Measurements from ENCODE around the gene HEBP2.

The HEBP2 gene

GRCh38 chr6:138454981-138455706, 51.1 kb downstream of the HEBP2 start:
- H3K9ac ChIP-seq (ENCODE audit: low read length), result no peak overlapping the region
- no peaks in the 10 kb centered on the region for H3K27me3 ChIP-seq (ENCODE audit: control insufficient read depth, insufficient read depth, low read length)
- H3K27ac ChIP-seq (ENCODE audit: low read depth, low read length), result no peak overlapping the region
- no peaks in the 10 kb centered on the region for H3K4me1 ChIP-seq (ENCODE audit: control insufficient read depth, insufficient read depth, low read length)
- H3K4me3 ChIP-seq (ENCODE audit: low read length), result no peak overlapping the region
- H3K36me3 ChIP-seq (ENCODE audit: control insufficient read depth, insufficient read depth, low read length), result no peaks in the 10 kb centered on the region

- Histone ChIP-seq H3K9ac (ENCODE audit: low read length) (no peak overlapping the region), H3K4me1 (ENCODE audit: control insufficient read depth, insufficient read depth, low read length) (no peaks in the 10 kb centered on the region), H3K36me3 (ENCODE audit: control insufficient read depth, insufficient read depth, low read length) (no peaks in the 10 kb centered on the region), H3K27me3 (ENCODE audit: control insufficient read depth, insufficient read depth, low read length) (no peaks in the 10 kb centered on the region), H3K4me3 (ENCODE audit: low read length) (no peak overlapping the region), H3K27ac (ENCODE audit: low read depth, low read length) (no peak overlapping the region)
Measured at GRCh38 chr6:138455746-138456400, 51.9 kb downstream of the HEBP2 start.

- H3K9ac ChIP-seq (ENCODE audit: low read length), result no peak overlapping the region
- H3K27me3 ChIP-seq (ENCODE audit: control insufficient read depth, insufficient read depth, low read length), result no peaks in the 10 kb centered on the region
- H3K4me3 ChIP-seq (ENCODE audit: low read length), result no peak overlapping the region
- no peaks in the 10 kb centered on the region for H3K4me1 ChIP-seq (ENCODE audit: control insufficient read depth, insufficient read depth, low read length)
- no peaks in the 10 kb centered on the region for H3K36me3 ChIP-seq (ENCODE audit: control insufficient read depth, insufficient read depth, low read length)
- H3K27ac ChIP-seq (ENCODE audit: low read depth, low read length), result no peak overlapping the region
Measured at GRCh38 chr6:138456401-138456790, 52.4 kb downstream of the HEBP2 start.

GRCh38 chr6:138461647-138462046, 57.6 kb downstream of the HEBP2 start:
- Histone ChIP-seq H3K27me3 (ENCODE audit: control insufficient read depth, insufficient read depth, low read length) (no peaks in the 10 kb centered on the region), H3K9ac (ENCODE audit: low read length) (no peak overlapping the region), H3K27ac (ENCODE audit: low read depth, low read length) (no peak overlapping the region), H3K4me3 (ENCODE audit: low read length) (no peak overlapping the region), H3K4me1 (ENCODE audit: control insufficient read depth, insufficient read depth, low read length) (no peaks in the 10 kb centered on the region), H3K36me3 (ENCODE audit: control insufficient read depth, insufficient read depth, low read length) (peaks cover 2% of the 10 kb centered on the region)

- no peak overlapping the region for H3K9ac ChIP-seq (ENCODE audit: low read length)
- H3K27me3 ChIP-seq (ENCODE audit: control insufficient read depth, insufficient read depth, low read length), result no peaks in the 10 kb centered on the region
- no peak overlapping the region for H3K27ac ChIP-seq (ENCODE audit: low read depth, low read length)
- H3K4me1 ChIP-seq (ENCODE audit: control insufficient read depth, insufficient read depth, low read length), result no peaks in the 10 kb centered on the region
- H3K4me3 ChIP-seq (ENCODE audit: low read length), result no peak overlapping the region
- H3K36me3 ChIP-seq (ENCODE audit: control insufficient read depth, insufficient read depth, low read length), result peaks cover 2% of the 10 kb centered on the region
Measured at GRCh38 chr6:138464085-138464484, 60.1 kb downstream of the HEBP2 start.

- H3K4me1 ChIP-seq (ENCODE audit: control insufficient read depth, insufficient read depth, low read length), result no peaks in the 10 kb centered on the region
- H3K9ac ChIP-seq (ENCODE audit: low read length), result no peak overlapping the region
- no peak overlapping the region for H3K4me3 ChIP-seq (ENCODE audit: low read length)
- no peak overlapping the region for H3K27ac ChIP-seq (ENCODE audit: low read depth, low read length)
- H3K36me3 ChIP-seq (ENCODE audit: control insufficient read depth, insufficient read depth, low read length), result peaks cover 2% of the 10 kb centered on the region
- no peaks in the 10 kb centered on the region for H3K27me3 ChIP-seq (ENCODE audit: control insufficient read depth, insufficient read depth, low read length)
Measured at GRCh38 chr6:138465007-138465645, 61.1 kb downstream of the HEBP2 start.

- no peaks in the 10 kb centered on the region for H3K27me3 ChIP-seq (ENCODE audit: control insufficient read depth, insufficient read depth, low read length)
- peaks cover 2% of the 10 kb centered on the region for H3K36me3 ChIP-seq (ENCODE audit: control insufficient read depth, insufficient read depth, low read length)
- no peak overlapping the region for H3K4me3 ChIP-seq (ENCODE audit: low read length)
- no peak overlapping the region for H3K27ac ChIP-seq (ENCODE audit: low read depth, low read length)
- no peaks in the 10 kb centered on the region for H3K4me1 ChIP-seq (ENCODE audit: control insufficient read depth, insufficient read depth, low read length)
- H3K9ac ChIP-seq (ENCODE audit: low read length), result no peak overlapping the region
Measured at GRCh38 chr6:138467901-138468300, 63.9 kb downstream of the HEBP2 start.

GRCh38 chr6:138468320-138469015, 64.4 kb downstream of the HEBP2 start:
- Histone ChIP-seq H3K4me3 (ENCODE audit: low read length) (no peak overlapping the region), H3K27me3 (ENCODE audit: control insufficient read depth, insufficient read depth, low read length) (no peaks in the 10 kb centered on the region), H3K4me1 (ENCODE audit: control insufficient read depth, insufficient read depth, low read length) (no peaks in the 10 kb centered on the region), H3K27ac (ENCODE audit: low read depth, low read length) (no peak overlapping the region), H3K36me3 (ENCODE audit: control insufficient read depth, insufficient read depth, low read length) (peaks cover 2% of the 10 kb centered on the region), H3K9ac (ENCODE audit: low read length) (no peak overlapping the region)

Measured in rectal smooth muscle tissue (tissue), 1 donor.